HL-60 (cell line): Measurements from ENCODE around the gene PCNA.

Experiments used
- DNase-seq, 2 experiments: peaks; one replicate each; pipeline ENCODE4 v3.0.0-alpha.2; 2010 to 2020; ENCODE audit warnings: low read depth in 1 of 2, low spot score in 1 of 2
- H3K27ac ChIP-seq: fragments of 250-450 bp; sonication (Bioruptor Pico); replicated peaks from 2 replicates; pipeline ENCODE4 v1.5.1; 2020; ENCODE audit warnings: mild to moderate bottlenecking, moderate library complexity
- H3K27me3 ChIP-seq: fragments of 250-450 bp; sonication (Bioruptor Pico); 2 replicates; pipeline ENCODE4 v1.5.1; 2021; ENCODE audit warnings: mild to moderate bottlenecking, moderate library complexity; ENCODE audit not compliant: insufficient read depth, poor library complexity, severe bottlenecking
- H3K4me3 ChIP-seq: replicated peaks from 2 replicates; pipeline ENCODE4 v1.5.1; 2011; ENCODE audit warnings: mild to moderate bottlenecking, control low read depth, low read length; ENCODE audit not compliant: insufficient read depth
- GABPA ChIP-seq: IDR thresholded peaks from 2 replicates; pipeline ENCODE4 v1.6.1; 2012; ENCODE audit warnings: low read depth
- POLR2AphosphoS5 ChIP-seq: IDR thresholded peaks from 2 replicates; pipeline ENCODE4 v1.6.1; 2012; ENCODE audit warnings: low read depth
- SPI1 ChIP-seq: IDR thresholded peaks from 2 replicates; pipeline ENCODE4 v1.6.1; 2012; ENCODE audit warnings: low read depth, mild to moderate bottlenecking, borderline replicate concordance
- TF ChIP-seq, protein P1 (sequence below): IDR thresholded peaks from 2 replicates; pipeline ENCODE4 v1.6.1; 2012; ENCODE audit warnings: low read depth; ENCODE audit not compliant: insufficient replicate concordance
- TF ChIP-seq, protein P2 (sequence below): IDR thresholded peaks from one replicate; pipeline ENCODE4 v1.5.1; 2011; ENCODE audit warnings: low read length, control low read depth, inconsistent platforms; ENCODE audit not compliant: insufficient read depth

Gene PCNA

DNA sequence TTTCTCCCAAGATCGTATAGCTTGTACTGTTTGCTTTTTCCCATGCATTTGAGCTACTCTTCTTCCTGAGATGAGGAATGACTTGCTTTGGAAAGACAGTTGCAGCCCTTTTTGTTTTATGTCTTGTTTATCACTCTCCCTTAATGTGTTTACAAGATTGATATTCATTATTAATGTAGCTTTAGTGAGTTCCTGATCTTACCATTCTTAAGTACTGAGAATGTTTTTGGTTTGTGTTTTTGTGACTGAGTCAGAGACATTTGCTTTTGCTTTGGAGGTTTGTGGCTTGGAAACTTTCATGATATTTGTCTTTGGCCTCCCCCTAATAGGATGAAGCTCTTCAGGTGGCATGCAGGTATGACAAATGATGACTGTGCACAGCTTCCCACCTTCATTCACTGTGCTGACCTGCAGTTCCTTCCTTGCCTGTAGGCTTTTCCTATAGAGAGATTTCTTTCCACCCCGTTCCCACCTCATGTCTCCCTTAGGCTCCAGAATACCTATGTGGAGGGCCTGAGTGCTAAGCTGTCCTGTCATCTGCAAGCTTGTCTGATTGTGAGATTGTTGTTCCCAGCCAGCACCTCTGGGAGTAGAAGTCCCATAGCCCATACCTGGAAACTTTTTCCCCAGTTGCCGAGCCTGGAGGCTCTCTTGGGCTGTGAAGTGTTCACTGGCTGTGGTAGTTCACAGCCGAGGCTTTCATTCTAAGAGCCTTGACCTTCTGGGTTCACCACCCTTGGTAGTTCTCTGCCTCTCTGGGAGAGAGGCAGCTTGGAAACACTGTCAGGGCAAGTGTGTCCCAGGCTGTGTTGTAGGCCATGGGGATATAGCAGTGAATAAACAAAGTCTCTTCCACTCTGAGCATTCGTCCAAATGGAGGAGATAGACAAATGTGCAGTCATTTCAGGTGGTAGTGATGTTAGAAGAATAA, 34.1 kb upstream of the PCNA start:
- TF ChIP-seq POLR2AphosphoS5 (no peak), GABPA (no peak), SPI1 (no peak)
- TF ChIP-seq, protein P1, sequence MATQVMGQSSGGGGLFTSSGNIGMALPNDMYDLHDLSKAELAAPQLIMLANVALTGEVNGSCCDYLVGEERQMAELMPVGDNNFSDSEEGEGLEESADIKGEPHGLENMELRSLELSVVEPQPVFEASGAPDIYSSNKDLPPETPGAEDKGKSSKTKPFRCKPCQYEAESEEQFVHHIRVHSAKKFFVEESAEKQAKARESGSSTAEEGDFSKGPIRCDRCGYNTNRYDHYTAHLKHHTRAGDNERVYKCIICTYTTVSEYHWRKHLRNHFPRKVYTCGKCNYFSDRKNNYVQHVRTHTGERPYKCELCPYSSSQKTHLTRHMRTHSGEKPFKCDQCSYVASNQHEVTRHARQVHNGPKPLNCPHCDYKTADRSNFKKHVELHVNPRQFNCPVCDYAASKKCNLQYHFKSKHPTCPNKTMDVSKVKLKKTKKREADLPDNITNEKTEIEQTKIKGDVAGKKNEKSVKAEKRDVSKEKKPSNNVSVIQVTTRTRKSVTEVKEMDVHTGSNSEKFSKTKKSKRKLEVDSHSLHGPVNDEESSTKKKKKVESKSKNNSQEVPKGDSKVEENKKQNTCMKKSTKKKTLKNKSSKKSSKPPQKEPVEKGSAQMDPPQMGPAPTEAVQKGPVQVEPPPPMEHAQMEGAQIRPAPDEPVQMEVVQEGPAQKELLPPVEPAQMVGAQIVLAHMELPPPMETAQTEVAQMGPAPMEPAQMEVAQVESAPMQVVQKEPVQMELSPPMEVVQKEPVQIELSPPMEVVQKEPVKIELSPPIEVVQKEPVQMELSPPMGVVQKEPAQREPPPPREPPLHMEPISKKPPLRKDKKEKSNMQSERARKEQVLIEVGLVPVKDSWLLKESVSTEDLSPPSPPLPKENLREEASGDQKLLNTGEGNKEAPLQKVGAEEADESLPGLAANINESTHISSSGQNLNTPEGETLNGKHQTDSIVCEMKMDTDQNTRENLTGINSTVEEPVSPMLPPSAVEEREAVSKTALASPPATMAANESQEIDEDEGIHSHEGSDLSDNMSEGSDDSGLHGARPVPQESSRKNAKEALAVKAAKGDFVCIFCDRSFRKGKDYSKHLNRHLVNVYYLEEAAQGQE, result no peak
- TF ChIP-seq, protein P2, sequence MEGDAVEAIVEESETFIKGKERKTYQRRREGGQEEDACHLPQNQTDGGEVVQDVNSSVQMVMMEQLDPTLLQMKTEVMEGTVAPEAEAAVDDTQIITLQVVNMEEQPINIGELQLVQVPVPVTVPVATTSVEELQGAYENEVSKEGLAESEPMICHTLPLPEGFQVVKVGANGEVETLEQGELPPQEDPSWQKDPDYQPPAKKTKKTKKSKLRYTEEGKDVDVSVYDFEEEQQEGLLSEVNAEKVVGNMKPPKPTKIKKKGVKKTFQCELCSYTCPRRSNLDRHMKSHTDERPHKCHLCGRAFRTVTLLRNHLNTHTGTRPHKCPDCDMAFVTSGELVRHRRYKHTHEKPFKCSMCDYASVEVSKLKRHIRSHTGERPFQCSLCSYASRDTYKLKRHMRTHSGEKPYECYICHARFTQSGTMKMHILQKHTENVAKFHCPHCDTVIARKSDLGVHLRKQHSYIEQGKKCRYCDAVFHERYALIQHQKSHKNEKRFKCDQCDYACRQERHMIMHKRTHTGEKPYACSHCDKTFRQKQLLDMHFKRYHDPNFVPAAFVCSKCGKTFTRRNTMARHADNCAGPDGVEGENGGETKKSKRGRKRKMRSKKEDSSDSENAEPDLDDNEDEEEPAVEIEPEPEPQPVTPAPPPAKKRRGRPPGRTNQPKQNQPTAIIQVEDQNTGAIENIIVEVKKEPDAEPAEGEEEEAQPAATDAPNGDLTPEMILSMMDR, result no peak
- DNase-seq, result no peak
- Histone ChIP-seq H3K27ac (no peak overlapping the region), H3K4me3 (no peak overlapping the region), H3K27me3 (no peaks in the 10 kb centered on the region)

DNA sequence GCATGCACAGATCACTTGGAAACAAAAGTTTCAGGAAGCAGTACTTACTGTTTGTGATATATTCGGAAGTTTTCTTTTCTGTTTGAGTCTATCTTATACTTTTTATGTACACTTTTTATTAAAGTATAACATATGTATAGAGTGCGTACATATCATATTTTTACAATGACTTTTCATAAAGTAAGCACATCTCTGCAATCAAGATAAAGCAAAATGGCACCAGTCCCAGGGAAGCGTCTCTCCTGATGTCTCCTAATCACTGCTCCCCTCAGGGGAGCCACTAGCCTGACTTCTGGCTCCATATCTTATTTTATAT, 33.4 kb upstream of the PCNA start:
- Histone ChIP-seq H3K27me3 (no peaks in the 10 kb centered on the region), H3K4me3 (no peak overlapping the region), H3K27ac (no peak overlapping the region)
- no peak for TF ChIP-seq SPI1
- TF ChIP-seq POLR2AphosphoS5, result no peak
- TF ChIP-seq, protein P1, result no peak
- TF ChIP-seq, protein P2, result no peak
- TF ChIP-seq GABPA, result no peak
- DNase-seq, result no peak

DNA sequence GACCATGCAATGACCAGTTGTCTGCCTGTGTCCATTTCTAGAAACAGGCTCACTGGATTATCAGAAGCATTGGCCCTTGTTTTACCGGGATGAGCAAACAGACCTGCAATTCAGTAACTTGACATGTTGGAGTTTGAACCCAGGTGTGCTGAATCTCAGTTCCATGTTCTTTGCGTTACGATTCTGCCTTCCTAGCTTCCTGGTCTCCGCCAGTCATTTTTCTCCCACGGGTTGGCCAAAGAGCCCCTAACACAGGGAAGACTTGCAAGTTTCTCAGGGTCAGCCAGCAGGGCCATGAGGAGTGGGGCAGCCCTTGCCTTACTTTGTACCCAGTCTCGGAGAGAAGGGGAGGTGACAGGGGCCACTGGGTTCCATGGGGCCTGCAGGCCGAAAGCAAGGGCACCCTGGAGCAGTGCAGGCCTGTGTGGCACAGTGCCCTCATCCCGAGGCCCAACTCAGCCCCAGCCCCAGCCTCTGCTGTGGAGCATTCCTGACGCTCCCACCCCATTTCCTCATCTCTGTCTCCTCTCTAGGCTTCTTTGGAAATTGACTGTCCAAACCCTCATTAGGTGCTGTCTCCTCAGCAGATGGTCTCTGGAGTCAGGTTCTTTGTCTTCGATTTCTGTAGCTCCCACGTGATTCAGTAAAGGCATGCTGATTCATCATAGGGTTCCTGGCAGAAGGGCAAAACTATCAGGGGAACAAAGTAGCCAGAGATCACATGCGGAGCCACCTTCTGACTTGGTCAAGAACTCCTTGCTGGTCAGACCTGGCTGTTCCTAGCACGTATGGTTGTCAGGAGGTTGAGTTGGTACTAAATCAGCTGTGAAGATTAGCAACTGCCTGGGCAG, 30.7 kb upstream of the PCNA start:
- DNase-seq, result no peak

DNA sequence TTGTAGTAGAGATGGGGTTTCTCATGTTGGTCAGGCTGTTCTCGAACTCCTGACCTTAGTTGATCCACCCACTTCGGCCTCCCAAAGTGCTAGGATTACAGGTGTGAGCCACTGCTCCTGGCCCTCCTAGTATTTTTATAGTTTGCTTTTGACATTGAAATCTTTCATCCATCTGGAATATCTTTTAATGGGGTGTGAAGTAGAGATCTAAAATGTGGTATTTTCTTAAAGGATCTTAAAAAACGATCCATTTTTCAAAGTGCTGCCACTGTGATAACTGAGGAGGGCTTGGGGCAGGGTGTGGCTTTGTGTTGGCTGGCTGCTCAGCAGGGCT, 30.1 kb upstream of the PCNA start:
- no peak overlapping the region for H3K27ac ChIP-seq
- no peaks in the 10 kb centered on the region for H3K27me3 ChIP-seq
- H3K4me3 ChIP-seq, result no peak overlapping the region
- TF ChIP-seq POLR2AphosphoS5, result no peak
- DNase-seq, result no peak

More for the DNA sequence above, 30.7 kb upstream of the PCNA start:
- no peak for TF ChIP-seq SPI1
- no peak overlapping the region for H3K4me3 ChIP-seq
- H3K27me3 ChIP-seq, result no peaks in the 10 kb centered on the region
- H3K27ac ChIP-seq, result no peak overlapping the region
